T1000 (cell line): ENCODE measurements around the gene C17orf113.

ENCODE experiments used
- DNase-seq: peaks from one replicate; lab custom pipeline; 2025; ENCODE audit warnings: mixed read lengths; lab: John Stamatoyannopoulos, UW

Gene C17orf113

DNA sequence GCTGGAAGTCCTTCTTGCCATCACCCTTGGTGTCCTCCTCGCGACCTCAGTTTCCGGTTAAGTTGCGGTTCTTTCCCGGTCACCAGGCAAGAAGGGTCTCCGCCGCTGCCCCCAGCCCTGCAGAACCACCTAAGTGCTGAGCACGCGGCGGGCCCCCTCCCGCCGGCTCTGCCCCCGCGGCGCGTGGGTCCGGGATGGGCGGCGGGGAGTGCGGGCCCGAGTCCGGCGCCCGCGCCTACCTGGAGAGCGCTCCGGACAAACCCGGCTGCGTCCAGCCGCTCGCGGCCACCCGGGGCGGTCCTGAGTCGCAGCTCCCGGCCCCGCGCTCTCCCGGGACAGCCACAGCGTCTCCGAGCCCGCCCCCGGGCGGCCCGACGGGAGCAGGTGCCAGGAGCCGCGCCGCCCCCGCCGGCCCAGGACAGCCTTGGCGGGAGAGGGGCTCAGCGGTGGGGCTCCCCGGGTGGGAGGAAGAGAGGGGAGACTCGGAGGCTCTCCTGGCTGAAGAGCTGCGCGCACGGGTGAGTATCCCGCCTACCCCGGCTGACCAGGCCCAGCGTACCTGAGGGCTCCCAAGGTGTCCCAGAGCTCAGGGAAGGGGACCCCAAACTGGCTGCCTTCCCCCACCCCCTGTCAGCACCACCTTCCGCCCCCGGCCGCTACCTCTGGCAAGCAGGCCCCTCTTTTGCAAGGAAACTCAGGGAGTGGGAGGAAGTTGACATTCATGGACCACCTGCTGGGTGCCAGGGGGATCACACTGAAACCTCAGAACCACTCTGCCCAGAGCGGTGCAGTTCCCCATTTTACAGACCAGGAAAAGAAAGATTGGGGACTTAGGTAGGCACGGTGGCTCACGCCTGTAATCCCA lies 22.2 kb upstream of the C17orf113 start:
- no peak for DNase-seq

DNA sequence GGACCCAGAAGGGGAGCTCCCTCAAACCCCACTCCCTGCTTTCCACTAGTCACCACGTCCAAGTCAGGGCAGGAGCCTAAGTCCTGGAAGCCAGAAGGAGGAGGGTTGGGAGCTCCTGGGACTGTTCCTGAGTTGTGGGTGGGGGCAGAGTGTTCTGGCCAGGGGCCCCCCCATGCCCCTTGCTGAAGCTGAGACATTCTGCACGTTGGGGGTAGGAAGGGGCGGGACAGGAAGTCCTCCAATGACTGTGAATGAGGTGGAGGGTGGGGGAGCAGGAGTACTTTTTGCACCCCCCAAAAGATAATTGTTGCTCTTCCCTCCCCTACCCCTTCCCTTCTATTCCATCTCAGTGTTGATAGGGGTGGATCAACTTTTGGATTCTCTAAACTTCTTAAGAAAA lies 21.4 kb upstream of the C17orf113 start:
- DNase-seq = no peak

DNA sequence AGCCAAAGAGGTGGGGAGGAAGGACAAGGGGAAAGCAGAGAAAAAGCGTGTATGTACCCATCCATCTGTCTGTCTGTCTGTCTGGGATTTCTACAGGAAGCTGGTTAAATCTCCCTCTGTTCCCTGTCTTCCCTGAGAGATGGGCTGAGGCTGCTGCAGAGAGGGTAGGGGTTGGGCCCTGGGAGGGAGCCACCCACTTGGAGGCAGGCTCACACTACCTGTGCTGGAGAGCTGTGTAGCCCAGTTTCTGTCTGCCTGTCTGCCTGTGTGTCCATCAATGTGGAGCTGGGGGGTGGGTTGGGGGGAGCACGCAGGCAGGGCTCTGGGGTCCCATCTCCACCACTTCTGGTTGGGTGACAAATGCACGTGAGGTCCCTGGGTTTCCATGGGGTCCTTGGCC lies 18.6 kb upstream of the C17orf113 start:
- DNase-seq = no peak

DNA sequence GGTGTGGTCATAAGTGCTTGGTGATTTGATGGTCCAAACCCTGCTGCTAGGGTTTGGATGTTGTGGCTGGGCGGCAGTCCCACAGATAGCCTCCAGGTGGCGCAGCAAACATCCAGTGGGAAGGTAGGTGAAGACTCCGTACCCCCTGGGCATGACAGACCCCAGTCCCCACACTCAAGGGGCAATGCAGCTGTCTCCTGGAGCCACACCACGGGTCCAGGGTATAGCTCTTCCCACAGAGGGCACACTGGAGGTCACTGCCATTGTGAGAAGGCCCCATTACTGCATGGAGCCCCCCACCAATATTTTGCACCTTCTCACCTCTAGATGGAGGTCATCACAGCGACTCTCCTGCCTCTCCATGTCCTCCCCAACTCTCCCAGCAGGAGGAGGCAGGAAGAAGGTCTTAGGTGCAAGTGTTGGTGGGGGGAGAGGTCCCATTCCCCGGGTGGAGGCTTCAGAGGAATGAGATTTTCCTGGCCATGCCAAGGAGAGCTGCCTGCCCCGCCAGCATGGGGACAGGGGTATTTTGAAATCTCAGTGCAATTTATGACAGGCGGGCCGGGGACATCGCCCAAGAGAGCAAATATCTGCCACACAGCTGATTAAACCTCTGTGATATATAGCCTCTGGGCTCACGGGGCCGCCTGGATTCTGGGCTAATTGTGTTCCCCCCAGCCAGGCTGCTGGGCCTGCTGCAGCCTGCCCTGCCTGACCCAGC lies 17.1 kb upstream of the C17orf113 start:
- DNase-seq = no peak

DNA sequence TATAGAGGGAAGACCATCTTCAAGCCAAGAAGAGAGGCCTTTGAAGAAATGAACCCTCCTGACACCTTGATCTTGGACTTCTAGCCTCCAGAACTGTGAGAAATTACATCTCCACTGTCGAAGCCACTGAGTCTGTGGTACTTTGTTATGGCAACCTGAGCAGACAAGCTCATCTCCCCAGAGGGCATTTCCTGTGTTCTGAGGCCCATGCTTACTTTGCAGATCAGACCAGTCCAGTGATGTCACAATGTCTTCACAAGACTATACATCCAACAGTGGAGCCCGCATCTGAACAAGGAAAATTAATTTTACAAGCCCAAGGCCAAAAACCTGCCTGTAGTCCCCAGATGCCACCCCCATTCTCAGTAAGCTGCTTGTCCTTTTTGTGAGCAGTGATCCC lies 14.8 kb upstream of the C17orf113 start:
- DNase-seq = no peak

DNA sequence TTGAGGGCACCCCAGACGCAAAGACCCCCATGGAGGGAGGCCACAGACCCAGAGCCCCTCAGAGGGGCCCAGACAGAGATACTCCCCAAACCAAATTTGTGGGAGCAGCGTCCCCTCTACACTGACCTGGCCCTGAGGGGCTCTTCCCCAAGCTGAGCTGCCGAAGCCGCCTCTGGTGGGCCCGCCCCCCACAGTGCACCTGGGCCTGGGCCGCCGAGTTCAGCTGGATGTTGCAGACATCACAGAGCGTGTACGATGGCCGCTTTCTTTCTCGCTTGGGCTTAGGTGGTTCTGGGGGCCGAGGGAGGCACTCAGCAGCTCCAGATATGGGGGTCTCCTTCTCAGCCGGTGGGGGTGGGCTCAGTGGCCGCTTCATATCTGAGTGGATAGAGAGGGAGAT lies 12.3 kb upstream of the C17orf113 start:
- no peak for DNase-seq

DNA sequence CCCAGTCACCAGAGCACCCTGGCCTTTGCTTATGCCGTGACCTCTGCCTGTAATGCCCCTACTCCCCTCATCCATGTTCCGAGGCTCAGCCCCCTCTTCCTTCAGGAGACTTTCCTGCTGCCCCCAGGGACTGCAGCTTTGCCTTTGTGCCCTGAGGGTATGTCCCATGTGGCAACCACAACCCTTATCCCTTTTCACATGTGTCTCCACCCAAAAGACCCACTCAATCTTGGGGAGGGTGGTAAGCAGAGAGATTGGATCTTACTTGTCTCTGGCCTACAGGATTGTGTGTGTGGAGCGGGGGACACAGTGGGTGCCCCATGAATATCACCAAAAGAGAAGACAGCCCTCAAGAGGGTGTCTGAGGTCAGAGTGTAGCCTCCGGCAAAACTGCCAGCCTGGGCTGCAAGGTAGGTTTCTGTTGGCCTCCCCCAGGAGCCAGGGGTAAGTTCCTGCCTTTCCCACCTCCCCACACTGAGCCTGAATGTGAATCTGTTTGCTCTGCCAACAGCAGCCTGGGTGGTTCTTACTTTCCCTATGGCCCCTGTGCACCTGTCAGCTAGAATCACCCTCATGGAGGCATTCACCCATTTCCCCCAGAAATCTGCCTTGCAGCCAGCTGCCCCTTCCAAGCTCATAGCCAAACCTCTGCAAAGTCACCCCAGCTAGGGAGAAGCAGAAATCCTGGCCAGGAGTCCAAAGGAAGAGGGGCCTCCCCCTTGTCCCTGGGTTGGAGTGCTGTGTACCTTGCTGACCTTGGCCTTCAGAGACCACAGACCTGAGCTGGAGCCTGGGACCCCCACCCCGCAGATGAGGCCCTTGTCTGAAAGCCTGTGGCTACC lies 11.5 kb upstream of the C17orf113 start:
- DNase-seq = no peak

DNA sequence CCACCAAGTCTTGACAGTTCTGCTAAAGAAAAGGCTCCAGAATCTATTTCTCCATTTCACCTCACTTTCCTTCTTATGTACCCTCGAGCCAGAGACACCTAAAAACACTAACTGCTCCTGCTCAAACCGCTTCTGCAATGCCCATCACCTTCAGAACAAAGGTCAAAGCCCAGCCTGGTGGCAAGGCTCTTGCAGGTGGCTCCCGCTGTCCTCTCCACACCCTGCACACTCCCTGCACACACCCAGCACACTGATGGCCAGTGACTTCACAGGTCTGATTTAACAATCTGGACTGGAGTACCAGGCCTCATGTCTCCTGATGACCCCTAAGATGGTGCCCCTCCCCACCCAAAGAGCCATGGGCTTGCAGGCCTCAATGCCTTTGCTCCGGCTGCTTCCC lies 9.8 kb upstream of the C17orf113 start:
- no peak for DNase-seq

DNA sequence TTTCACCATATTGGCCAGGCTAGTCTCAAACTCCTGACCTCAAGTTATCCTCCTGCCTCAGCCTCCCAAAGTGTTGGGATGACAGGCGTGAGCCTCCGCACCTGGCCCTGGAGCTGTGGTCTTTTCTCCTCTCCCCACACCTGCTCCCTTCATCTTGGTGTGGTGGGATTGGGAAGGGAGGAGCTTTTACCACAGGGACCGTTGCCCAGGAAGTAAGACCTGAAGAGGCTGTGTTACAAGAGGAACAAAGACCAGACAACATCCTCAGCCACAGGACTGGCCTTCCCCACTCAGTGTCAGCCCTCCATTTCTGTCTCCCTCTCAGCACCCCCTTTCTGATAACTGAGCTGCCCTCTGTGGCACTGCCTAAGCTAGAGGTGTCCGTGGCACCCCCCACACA lies 9.4 kb upstream of the C17orf113 start:
- no peak for DNase-seq

DNA sequence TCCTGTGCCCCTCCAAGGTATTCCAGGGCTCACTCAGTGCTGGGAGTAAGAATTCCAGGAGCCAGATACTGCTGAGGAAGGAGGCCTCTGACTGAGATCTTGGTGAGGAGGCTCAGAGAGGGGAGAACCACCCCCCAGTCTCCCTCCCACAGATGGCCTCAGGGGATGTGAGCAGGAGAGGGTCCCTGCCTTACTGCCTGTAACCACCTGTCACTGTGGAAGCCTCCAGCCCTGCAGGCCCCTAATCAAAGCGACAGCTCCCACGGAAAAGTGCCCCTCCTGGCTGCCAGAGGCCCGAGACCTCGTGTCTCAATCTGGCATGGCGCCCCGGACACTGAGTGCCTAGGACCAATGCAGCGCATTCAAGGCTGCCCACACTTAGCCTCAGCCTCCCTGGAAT lies 7.7 kb upstream of the C17orf113 start:
- no peak for DNase-seq

DNA sequence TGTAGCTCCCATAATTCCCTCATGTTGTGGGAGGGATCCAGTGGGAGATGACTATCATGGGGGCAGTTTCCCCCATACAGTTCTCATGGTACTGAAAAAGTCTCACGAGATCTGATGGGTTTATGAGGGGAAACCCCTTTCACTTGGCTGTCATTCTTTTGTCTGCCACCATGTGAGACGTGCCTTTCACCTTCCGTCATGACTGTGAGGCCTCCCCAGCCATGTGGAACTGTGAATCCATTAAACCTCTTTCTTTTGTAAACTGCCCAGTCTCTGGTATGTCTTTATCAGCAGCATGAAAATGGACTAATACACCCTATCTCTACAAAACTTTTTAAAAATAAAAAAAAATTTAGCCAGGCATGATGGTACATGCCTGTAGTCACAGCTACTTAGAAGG lies 6.2 kb upstream of the C17orf113 start:
- DNase-seq = no peak

DNA sequence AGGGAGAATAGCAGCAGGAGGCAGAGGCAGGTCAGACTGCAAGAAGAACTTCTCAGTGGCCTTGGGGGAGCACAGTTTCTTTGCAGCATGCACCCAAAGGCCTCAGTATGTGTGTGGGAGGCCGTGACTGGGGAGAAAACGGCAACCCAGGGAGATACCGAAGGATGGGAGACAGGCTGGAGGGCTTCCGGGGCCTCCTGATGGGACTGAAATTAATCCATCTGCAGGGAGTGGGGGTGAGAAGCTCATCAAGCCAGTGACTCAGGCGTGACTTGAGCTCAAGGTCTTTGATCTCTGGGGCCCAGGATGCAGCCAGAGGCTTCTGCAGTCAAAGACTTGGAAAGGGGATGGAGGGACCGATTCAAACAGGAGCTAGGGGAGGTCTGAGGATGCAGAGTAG lies 5.1 kb upstream of the C17orf113 start:
- no peak for DNase-seq

DNA sequence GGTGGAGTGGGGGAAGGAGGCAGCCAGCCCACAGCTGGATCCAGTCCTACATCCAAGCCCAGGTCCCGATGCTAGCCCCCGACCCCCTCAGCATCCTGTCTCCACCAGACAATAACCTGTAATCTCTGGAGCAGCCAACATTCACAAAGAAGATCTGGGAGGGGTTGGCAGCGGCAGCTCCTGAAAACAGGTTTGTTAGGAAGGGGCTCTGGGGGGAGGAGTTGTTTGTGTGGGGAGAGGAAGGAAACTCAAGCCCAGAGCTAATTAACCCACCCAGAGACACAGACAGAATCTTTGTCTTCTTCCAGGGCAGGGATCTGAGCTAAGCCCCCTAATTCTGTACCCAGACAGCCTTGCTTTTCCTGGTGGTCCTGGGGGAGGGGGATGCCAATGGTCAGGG lies 4.6 kb upstream of the C17orf113 start:
- DNase-seq = no peak

DNA sequence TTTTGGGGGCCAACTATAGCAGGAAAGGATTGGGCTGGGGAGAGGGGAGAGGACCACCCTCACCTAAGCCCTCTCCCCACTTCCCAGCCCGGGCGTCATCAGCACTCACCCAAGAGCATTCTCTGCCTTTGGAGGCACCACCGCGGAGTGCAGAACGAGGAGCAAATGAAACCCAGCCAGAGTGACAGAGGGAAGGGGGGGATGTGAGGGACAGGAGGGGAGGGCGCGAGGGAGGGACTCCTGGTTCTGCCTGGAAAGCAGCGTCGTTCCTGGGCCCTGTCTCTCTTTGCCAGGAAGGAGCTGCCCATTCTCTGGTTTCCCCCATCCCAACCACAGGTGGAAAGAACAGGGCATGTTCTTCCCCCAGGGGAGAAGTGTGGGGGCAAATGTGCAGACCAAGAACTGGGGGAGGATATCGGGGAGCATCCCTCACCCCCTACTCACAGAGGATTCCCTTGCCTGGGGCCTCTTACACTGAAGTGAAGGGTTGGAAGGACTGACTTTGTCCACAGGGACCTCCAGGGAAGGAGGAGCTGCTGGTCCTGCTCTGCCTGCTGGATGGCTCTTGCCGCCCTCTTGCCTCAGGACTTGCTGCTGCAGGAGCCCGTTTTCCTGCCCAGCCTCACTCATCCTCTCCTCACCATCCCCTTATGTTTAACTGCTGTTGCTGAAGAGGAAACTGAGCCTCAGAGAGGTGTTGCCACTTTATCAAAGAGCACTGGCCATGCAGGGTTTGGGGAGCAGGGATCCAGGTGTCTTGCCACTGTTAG lies 3.5 kb upstream of the C17orf113 start:
- DNase-seq = no peak

DNA sequence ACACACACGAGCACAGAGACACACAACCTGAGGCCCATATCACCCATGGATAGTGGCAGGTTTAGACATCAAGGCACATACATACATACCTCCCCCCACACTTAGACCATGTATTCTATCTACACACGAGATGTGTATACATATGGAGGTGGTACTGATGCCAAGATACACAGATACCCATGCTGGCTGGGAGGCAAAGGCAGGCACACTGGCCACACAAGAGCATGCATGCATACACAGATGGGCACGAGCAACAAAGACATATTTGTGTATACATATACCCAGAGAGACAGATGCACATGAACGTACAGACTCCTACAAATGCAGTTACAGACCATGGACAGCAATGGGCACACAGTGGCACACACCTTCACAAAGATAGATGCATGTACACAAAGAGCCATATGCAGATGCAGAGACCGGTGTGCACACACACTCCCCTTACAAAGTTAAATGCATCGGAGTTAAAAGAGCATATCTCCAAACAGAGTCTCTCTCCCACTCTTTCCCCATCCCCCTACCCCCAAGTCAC lies 2.0 kb upstream of the C17orf113 start:
- no peak for DNase-seq

DNA sequence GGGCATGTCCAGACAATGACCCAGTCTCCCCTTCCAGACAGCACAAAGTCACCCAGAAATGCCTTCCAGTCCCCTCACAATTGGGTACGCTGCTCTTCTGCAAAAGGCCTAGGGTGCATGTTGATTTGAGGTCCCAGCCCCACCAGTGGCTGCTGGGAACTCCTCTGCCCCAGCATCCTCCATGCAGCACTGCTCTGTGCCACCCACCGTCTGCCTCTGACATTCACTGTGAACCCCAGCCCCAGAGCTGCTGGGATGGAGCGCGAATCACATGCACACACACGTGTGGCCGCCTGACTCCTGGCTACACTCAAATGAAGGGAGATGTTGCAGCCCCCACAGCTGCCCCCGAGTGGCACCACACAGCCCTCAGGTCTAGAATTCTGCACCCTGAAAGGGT lies 1.2 kb upstream of the C17orf113 start:
- no peak for DNase-seq

DNA sequence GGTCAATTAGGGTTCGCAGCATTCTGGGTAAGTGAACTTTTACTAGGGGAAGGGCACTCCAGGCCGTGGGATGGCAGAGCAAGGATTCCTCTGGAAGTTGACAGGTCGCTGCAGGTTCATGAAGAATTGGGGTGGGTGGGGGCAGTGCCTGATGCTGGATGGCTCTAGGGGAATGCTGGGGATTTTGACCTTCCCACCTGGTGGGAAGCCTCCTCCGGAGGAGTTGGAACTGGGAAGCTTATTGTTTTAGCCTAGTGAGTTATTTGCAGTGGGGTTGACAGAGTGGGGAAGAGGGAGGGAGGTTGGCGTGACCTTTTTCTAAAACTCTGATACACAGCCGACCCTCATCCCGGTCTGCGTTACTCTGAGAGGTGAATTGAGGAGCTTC lies 606 bp upstream of the C17orf113 start:
- no peak for DNase-seq

DNA sequence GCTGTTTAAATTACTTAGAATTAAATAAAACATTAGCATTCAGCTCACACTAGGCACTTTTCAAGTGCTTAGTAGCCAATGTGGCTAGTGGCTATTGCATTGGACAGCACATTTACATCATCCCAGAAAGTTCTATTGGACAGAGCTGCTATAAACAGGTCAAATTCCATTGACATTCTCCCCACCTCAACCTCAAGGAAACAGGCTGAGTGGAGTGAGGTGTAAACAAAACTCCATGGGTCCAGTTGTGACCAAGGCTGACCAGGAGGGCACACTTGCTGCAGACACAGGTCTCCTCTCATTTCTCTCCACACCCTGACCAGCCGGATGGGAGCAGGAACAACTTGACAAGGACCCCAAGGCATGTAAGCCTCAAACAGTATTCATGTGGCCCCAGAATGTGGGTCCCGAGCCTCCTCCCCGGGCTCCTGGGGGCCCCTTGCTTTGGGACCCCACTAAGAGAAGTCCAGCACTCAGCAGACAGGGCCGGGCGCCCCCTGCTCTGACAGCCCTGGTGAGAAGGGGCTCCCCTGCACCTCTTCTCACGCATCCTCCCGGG lies 488 bp downstream of the C17orf113 start:
- no peak for DNase-seq

DNA sequence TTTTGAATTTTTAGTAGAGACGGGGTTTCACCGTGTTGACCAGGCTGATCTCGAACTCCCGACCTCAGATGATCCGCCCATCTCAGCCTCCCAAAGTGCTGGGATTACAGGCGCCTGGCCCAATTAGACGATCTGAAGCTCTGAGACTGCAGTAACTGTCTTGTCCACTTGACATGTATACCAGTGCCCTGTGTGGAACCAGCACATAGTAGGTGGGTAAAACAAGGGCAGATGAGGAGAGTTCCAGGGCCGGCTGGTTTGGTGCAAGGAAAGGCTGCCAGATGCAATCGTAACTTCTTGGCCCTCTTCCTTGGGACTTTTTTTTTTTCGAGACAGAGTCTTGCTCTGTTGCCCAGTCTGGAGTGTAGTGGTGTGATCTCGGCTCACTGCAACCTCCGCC lies 3.1 kb downstream of the C17orf113 start:
- no peak for DNase-seq

DNA sequence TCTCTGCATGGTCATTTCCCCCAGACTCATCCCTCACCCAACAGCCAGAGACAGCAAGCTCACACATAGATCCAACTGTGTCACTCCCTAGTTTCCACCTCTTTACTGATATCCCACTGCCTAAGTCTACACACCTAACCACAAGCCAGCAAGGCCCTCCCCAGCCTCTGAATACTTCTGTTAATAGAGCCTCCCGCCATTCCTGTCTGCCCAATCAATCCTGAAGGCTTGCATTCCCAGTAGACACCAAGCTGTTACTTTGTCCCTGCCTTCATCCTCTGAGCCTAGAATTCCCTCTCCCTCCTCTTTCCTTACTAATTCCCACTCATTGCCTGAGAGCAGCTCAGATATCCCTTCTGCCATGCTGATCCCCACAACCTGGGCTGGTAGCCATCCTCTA lies 4.7 kb downstream of the C17orf113 start:
- no peak for DNase-seq

DNA sequence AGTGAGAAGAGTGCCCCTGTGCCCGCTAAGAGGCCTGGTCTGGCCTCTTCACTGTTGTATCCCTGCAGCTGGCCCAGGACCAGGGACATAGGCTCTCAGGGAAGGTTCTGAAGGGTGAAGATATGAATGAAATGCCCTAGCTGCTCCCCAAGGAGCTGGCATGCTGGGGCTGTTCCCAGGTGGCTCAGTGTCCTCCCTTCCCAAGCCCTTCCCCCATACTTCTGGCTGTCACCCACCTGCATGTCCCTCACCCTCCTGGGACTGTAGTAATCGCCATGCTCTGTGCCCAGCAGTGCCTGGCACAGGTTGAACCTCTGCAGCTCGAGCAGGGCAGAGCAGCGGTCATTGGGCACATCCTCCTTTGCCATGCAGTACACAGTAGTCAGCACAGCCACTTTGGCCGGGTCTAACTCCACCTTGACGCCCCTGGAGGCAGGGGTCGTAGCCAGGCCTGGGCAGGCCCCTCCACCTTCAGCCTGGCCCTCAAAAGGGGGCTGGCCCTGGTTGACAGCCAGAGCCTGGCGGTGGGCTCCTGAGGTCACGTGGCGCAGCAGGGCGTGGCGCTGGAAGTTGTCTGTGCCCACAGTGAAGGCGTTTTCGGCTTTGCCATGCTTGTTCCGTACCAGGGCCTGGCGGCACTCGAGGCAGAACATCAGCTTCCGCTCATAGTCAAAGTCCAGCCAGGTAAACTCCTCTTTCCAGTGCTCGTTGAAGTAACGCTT lies 7.6 kb downstream of the C17orf113 start:
- no peak for DNase-seq
